Fibroblast of skin of scalp (primary cell): ENCODE measurements around the gene HCFC1.

Source experiments
- DNase-seq: peaks from one replicate; pipeline ENCODE4 v3.0.0-alpha.2; 2013

Gene HCFC1

GRCh38 chrX:153937056-153937455, 34.6 kb downstream of the HCFC1 start:
- DNase-seq = no peak

GRCh38 chrX:153935326-153935851, 36.2 kb downstream of the HCFC1 start:
- DNase-seq = no peak

DNA sequence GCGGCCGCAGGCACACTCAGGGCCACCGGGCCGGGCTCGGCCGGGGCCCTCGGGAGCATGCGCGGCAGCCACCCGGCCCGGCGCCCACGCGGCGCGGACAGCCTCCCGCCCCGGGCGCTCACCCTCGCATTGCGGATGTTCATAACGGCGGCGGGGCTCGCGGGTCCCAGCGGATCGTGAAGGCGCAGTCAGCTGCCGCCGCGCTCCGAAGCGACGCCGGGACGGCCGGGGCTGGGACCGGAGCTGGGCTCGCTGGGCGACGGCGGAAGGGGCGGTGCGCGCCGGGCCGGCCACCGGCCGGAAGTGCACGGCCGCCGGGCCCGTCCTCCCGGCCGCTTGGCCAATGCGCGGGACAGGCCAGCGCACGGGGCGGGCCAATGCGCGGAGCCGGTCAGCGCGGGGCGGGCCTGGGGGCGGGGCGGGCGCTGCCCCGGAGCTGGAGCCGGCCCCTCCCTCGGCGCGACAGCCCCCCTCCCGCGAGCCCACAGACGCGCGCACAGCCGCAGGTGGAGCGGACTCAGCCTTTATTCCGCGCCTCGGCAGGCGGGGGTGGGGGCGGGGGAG, 36.8 kb downstream of the HCFC1 start, which contains the start of gene NAA10:
Gene NAA10 (minus strand): TSS at position 276 of the 564 bp plus-strand sequence. CDS start 133 bp downstream, at position 143.
- peak; percentile 75 for DNase-seq

DNA sequence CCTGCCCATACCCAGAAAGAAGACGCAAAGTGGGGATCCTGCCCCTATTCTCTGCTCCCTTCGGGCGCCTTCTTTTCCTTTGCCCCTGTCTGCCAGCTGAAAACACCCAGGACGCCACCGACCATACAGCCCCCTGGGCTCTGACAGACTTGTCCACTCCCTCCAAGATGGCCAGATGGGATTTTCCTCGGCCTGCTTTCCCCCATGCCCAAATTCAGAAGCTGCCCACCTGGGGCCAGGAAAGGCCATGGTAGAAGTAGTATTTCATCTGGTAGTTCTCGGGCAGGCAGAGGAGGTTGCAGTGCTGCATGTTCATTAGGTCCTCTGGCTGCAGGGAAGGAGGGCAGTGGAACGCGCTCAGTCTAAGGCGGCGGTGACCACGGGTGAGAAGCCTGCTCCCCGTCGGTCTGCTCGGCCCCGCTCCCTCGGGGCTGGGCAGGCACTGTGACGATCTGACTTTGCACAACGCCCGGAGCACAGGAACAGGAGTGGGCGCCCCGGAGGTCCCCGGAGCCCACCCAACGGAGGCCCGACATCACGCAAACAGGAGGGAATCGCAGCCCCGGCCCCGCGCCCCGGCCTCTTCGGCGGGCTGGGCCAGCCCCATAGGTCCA, 37.4 kb downstream of the HCFC1 start:
- no peak for DNase-seq

- peak; percentile 44 for DNase-seq
Observed at GRCh38 chrX:153933748-153934147, 37.9 kb downstream of the HCFC1 start.

DNA sequence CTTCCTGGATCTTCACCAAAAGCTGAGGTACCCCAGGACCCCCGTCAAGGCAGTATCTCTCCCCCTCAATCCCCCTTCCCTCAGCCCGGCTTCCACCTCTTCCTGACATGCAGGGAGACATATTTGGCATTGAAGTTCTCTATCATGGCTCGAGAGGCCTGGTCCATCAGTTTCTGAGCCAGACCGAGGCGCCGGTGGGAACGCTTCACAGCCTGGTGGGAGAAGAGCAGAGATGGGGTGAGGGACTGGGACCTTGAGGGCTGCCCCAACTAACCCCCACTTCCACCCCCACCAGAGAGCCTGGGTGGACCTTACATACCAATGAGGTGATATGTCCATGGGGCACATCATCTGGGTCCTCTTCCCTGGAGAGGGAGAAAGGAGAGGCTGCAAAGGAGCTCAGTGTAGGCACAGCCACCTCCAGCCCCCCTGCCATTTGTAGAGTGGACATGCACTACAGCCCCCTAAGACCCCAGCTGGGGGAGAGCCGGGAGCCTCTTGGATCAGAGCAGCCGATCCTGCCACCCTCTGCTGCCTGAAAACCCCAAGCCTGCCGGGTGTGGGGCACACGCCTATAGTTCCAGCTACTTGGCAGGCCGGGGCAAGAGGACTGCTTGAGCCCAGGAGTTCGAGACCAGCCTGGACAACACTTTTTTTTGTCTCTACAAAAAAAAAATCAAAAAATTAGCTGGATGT, 39.2 kb downstream of the HCFC1 start:
- DNase-seq = no peak

DNA sequence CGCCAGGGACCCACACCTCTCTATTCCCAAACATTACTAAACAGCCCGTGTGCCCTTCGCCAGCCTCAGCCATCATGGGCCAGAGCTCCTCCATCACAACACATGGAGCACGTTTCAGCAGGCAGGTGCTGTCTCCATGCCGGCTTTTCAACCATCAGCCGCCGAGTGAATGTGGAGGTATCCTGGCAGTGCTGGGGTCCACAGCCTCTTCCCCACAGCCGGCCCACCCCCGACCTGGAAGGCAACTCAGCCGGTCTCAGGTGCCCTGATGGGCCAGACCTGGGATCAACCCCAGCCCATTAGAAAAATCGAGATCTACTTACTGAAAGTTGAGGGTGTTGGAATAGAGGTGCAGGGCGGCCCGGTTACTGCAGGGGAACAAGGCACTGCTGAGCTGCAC, 39.9 kb downstream of the HCFC1 start:
- no peak for DNase-seq

DNA sequence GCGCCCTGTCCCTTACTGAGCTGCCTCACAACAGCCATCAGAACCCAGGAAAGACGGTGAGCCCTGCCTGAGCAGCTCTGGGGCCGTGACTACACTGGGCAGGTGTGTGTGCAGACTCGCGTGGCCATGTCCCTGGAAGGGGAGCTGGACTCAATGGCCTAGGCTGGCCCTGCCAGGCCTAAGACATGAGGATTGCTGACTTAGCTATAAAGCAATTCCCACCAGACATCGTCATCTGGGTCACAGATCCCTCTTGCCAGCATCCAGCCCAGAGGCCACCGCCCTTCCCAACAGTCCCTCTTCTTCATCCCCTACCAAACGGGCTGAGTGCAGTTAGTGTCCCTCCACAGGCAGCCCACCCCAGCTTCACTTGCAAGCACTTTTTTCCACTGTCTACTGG, 40.5 kb downstream of the HCFC1 start:
- no peak for DNase-seq

DNA sequence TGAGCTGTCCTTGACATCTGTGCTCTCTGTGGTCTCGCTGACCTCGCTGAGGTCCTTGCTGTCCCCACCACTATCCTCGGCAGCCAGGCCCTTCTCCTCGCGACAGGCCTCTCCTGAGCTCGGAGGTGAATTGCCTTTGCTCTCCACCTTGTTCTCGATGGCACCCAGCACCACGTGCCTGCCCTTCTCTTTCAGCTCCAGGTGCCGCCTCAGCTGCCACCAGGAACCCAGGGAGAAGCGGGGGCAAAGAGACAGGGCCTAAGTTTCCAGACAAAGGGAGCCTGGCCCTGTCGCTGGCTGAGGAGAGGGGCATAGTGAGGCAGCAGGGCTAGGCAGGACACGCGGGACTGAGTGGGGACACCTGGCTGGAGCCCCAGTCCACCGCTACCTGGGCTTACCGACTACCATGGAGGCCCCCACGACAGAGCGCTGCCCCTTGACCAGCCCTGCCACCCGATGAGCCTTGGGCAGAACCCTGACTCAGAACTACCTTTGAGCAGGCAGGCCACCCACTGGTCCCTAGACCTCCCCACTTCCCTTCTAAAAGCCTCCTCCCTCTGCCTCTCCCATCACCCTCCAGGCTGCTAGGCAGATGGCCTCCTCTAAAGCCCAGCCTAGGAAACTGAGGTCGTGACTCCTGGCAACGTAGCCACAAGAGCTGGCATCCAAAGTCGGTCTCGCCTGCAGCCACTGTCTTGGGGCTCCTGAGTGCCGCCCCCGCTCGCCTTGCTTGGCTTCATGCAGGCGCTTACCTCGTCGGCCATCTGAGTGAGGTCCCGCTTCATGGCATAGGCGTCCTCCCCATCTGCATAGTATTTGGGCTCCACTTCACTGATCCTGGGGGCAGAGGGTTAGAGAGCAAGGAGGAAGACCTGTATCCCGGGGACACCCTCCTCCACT, 41.4 kb downstream of the HCFC1 start:
- DNase-seq = no peak

- no peak for DNase-seq
Observed at GRCh38 chrX:153929576-153929975, 42.0 kb downstream of the HCFC1 start.

DNA sequence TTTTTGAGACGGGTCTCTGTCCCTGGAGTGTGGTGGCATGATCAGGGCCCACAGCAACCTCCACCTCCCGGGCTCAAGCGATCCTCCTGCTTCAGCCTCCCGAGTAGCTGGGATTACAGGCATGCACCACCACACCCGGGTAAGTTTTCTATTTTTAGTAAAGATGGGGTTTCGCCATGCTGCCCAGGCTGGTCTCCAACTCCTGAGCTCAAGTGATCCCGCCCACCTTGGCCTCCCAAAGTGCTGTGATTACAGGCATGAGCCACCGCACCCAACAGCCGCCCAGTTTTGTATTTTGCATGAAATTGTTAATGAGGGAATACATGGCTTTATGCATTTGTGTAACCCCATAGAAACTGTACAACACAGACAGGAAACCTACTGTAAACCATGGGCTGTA, 42.8 kb downstream of the HCFC1 start:
- no peak for DNase-seq

- peak; percentile 98 for DNase-seq
Observed at GRCh38 chrX:153927922-153928760, 43.5 kb downstream of the HCFC1 start.

DNA sequence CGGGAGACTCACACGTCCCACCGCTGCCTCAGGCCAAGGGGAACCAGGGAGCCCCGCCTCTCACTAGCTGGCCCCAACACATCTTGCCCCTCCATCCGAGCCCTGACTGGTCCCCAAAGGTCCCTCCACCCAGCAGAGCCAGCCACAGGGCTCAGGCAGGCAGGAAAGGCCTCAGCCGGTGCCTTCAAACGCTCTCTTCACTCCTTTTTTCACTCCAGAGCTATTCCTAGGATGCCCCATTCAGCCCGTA, 44.0 kb downstream of the HCFC1 start:
- DNase-seq = no peak

DNA sequence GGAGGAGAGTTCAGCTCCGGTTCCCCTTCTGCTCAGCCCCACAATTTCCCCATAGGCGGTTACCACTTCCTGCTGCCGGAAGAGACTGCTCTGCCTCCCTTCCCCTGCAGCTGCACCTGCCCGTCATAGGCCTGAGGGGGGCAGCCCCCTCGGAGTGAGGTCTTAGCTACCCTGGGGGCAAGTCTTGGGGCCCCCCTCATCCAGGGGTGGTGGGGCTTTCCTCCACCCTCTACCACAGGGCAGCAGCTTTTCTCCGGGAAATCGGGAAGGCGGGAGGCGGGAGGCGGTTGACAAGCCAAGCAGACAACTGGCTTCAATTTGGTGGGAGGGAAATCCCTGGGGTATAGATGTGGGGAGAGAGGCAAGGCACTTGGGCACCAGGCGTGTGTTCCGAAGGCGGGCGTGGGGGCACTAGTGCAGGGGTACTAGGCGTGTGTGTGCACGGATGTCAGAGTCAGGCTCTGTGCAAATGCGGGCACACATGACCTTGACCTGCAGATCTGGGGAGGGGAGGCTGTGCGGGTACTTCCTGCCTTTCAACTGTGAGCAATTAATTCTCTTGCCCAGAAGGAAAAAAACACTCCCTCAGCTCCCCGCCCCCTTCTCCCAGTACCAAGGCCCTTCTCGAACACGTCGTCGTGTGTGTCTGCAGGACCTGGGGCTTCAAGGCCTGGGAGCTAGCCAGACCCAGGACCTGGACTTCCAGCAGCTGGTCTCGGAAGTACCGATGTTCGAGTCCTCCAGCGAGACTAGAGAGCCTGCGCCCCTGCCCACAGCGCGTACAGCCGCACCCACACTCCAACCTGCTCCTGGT, 44.6 kb downstream of the HCFC1 start:
- peak; percentile 37 for DNase-seq

- DNase-seq = no peak
Observed at GRCh38 chrX:153926552-153926857, 45.1 kb downstream of the HCFC1 start.

DNA sequence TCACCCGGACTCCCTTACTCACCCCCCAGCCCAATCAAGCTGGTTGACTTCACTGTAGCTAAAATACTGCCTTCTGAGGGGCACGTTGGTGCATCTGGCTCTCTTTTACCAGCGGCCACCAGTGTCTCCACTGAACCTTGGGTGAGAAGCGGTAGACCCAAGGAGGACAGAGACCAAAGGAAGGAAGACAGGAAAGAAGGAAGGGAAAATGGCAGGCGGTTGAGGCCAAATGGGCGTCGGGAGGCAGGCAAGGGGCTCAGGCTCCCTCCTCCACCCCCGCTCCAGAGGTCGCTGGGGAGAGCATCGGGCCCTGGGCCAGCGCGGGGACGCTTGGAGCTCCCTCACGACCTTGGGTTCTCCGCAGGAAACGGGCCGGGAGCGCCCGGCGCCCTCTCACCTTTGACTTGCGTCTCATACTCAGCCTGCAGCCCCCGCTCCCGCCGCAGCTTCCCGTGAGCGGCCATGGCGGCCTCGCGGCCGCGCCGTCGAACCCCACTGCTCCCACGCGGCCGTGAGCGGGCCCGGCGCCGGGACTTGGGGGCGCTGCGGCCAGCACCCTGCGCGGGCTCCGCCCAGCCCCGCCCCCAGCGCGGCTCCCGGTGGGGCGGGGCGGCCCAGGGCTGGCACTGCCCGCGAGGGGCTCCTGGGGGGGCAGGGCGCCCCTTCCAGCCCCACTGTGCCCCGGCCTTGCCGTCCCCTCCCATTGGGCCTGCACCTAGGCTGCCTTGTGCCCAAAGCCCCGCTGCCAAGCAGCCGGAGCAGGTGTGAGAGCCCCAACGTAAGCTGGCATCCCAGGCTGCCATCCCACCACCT, 45.7 kb downstream of the HCFC1 start, which contains the start of gene ARHGAP4:
Gene ARHGAP4 (minus strand): TSS at position 526 of the 813 bp plus-strand sequence. CDS start 62 bp downstream, at position 464.
- no peak for DNase-seq

- DNase-seq = no peak
Observed at GRCh38 chrX:153925387-153925738, 46.3 kb downstream of the HCFC1 start.

- peak; percentile 49 for DNase-seq
Observed at GRCh38 chrX:153924149-153924861, 47.3 kb downstream of the HCFC1 start.

DNA sequence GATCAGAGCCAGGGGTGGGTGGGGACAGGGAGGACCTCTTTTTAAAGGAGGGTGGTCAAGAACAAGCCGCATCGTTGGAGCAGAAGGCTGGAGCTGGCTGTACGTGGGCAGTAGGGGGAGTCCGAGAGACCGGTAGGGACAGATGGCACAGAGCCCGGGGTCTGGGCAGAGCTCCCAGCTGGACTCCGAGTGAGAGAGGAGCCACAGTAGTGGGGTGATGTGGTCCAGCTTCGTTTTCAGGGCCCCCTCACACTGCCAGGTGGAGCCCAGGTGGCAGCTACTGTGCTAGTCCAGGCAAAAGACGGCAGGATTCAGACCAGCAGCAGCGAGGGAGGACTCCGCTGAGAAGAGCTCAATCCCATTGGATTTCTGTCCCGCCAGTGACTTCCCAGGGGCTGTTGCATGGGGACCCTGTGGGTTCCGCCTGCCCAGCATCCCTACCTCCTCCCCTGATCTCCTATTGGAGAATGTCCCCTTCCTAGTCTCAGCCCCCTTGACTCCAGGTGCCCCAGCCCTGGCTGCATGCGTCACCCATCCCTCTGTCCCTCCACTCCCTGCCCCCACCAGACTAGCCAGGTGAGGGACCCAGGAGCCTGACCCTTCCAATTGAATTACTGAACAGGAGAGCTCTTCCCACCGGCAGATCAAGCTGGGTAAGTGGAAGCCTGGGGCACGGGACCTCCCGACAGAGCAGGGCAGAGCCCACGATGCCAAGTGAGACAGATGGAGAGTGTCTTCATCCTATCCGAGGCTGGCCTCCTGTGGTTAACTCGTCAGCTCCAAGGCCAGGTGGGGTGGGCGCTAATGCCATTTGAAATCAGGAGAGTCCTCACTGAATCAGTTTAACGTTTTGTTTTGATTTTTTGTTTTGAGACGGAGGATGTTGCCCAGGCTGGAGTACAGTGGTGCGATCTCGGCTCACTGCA, 48.4 kb downstream of the HCFC1 start:
- peak; percentile 35 for DNase-seq
